Breast epithelium (tissue), 3 donors: ENCODE measurements around the gene FAM151A.

Source experiments
- POLR2A ChIP-seq: fragments of 450-650 bp; IDR thresholded peaks from one replicate; pipeline ENCODE4 v1.6.1; 2016; ENCODE audit warnings: antibody characterized with exemption, mild to moderate bottlenecking, moderate library complexity
- POLR2AphosphoS5 ChIP-seq, 3 donors: sonication (generic); formaldehyde crosslinking; IDR thresholded peaks; one replicate each; pipeline ENCODE4 v1.6.1; 2017; ENCODE audit warnings: antibody characterized with exemption in 3 of 3
- TF ChIP-seq, protein P1 (sequence below), 3 donors: fragments of 450-650 bp; IDR thresholded peaks; one replicate each; pipeline ENCODE4 v1.5.1; 2016 to 2017; ENCODE audit warnings: antibody characterized with exemption in 3 of 3, mild to moderate bottlenecking in 3 of 3, moderate library complexity in 3 of 3

DNA sequence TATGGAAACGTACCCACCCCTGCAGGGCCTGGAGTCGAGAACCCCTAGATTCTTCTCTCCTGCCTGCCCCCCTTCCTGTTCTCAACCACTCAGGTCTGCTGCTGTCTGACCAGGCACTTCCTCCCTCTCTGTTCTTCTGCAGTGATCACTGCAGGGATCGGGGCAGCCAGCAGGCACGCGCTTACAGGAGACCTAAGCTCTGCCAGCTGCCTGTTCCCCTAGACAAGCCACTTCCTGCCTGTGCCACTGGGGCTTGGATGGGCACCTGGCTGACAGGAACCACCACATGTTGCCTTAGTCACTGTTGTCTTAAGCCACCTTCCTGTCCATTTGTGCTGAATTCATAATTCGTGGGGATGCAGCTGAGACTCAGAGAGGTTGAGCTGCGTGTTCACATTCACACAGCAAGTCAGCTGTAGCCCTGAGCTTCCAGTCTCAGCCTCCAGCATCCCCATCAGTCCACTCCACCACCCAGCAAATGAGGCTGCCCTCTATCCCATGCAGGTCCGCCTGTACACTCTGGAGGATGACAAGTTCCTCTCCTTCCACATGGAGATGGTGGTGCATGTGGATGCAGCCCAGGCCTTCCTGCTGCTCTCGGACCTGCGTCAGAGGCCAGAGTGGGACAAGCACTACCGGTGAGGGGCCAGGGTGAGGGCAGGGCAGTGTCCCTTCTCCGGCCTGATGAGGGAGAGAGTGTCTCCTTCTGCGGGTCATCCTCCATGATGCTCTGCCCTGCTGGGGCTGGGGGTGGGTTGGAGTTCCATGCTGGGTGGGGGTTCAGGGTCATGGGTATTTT, 18.6 kb downstream of the FAM151A start:
- TF ChIP-seq POLR2A (no peak), POLR2AphosphoS5 (IDR thresholded peaks at IDR 0.05) (no peak)
- TF ChIP-seq, protein P1, sequence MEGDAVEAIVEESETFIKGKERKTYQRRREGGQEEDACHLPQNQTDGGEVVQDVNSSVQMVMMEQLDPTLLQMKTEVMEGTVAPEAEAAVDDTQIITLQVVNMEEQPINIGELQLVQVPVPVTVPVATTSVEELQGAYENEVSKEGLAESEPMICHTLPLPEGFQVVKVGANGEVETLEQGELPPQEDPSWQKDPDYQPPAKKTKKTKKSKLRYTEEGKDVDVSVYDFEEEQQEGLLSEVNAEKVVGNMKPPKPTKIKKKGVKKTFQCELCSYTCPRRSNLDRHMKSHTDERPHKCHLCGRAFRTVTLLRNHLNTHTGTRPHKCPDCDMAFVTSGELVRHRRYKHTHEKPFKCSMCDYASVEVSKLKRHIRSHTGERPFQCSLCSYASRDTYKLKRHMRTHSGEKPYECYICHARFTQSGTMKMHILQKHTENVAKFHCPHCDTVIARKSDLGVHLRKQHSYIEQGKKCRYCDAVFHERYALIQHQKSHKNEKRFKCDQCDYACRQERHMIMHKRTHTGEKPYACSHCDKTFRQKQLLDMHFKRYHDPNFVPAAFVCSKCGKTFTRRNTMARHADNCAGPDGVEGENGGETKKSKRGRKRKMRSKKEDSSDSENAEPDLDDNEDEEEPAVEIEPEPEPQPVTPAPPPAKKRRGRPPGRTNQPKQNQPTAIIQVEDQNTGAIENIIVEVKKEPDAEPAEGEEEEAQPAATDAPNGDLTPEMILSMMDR (IDR thresholded peaks at IDR 0.05) = no peak
